Astrocyte of the spinal cord (primary cell): Measurements from ENCODE around the gene ELP1.

Experiments
- DNase-seq: peaks from one replicate; pipeline ENCODE4 v3.0.0; 2011; ENCODE audit warnings: low read depth, low spot score
- H3K4me3 ChIP-seq: 2 replicates; pipeline ENCODE4 v1.5.1; 2011; ENCODE audit warnings: low read depth, mild to moderate bottlenecking, low read length, moderate library complexity
- CTCF ChIP-seq: IDR thresholded peaks from 2 replicates; pipeline ENCODE4 v1.5.1; 2012; ENCODE audit warnings: low read depth, mild to moderate bottlenecking, low read length, inconsistent platforms
- in situ Hi-C: cut with HindIII; loops from 2 replicates; pipeline ENCODE4 v1.10.0; 2017; ENCODE audit warnings: low sequenced_read_pairs

Gene ELP1

GRCh38 chr9:108832179-108832500 lies 101.8 kb downstream of the ELP1 start:
- TF ChIP-seq CTCF: no peak
- no peak for DNase-seq
- in situ Hi-C loops: no loop called here
- H3K4me3 ChIP-seq: no peak overlapping the region

GRCh38 chr9:108831496-108832178 lies 102.3 kb downstream of the ELP1 start:
- in situ Hi-C loops: no loop called here
- DNase-seq: no peak
- no peak for TF ChIP-seq CTCF
- no peak overlapping the region for H3K4me3 ChIP-seq

GRCh38 chr9:108830272-108830671 lies 103.7 kb downstream of the ELP1 start:
- DNase-seq: no peak
- in situ Hi-C loops: no loop called here
- H3K4me3 ChIP-seq: no peak overlapping the region
- TF ChIP-seq CTCF: no peak

GRCh38 chr9:108823829-108824228 lies 110.1 kb downstream of the ELP1 start:
- in situ Hi-C loops: no loop called here
- no peak for TF ChIP-seq CTCF
- H3K4me3 ChIP-seq: no peak overlapping the region
- DNase-seq: no peak
